ENCODE results near the gene TSHZ2.

The TSHZ2 gene

GRCh38 chr20:53444401-53445149 lies 472.4 kb downstream of the TSHZ2 start:
- TF ChIP-seq GATA2 (IDR thresholded peaks at IDR 0.05; ENCODE audit: low read depth, low read length) (no peak), GATA3 (IDR thresholded peaks at IDR 0.05; ENCODE audit: low read depth, low read length) (no peak)

DNA sequence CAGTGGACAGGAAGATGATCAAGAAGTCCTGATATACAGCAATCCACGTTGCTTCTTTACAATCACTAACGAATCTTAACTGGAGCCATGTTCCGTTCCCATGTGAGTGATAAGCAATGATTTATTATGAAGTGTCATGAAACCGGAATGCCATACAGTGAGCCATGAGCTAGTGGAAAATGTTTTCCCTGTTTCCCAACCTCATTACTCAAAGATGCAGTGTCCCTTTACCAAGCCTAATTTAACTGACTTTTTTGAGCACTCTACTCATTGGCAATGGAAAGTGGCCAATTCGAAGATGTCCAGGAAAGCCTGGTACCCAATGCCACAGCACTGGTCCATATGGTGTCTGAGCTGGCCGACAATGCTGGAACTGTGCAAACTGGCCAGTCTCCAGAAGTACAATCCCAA lies 473.2 kb downstream of the TSHZ2 start:
- no peak for TF ChIP-seq GATA3 (IDR thresholded peaks at IDR 0.05; ENCODE audit: low read depth, low read length)
- no peak for TF ChIP-seq GATA2 (IDR thresholded peaks at IDR 0.05; ENCODE audit: low read depth, low read length)

GRCh38 chr20:53445932-53446331 lies 473.8 kb downstream of the TSHZ2 start:
- TF ChIP-seq GATA2 (IDR thresholded peaks at IDR 0.05; ENCODE audit: low read depth, low read length) (no peak), GATA3 (IDR thresholded peaks at IDR 0.05; ENCODE audit: low read depth, low read length) (no peak)

DNA sequence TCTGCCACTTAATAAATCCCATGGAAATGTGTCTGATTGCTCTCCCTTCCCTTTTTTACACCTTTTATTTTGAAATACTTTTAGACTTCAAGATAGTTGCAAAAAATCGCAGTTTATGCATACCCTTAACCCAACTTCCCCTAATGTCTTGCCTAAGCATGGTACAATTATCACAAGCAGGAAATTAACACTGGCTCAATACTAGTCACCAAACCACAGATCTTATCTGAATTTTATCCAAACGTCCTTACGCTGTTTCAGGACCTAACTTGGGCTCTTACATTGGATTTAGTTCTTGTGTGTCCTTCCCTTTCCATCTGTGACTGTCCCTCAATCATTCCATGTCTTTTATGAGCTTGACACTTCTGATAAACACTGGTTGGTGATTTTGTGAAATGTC lies 475.2 kb downstream of the TSHZ2 start:
- TF ChIP-seq GATA3 (IDR thresholded peaks at IDR 0.05; ENCODE audit: low read depth, low read length) (no peak), GATA2 (IDR thresholded peaks at IDR 0.05; ENCODE audit: low read depth, low read length) (no peak)

GRCh38 chr20:53448426-53448825 lies 476.3 kb downstream of the TSHZ2 start:
- TF ChIP-seq GATA3 (IDR thresholded peaks at IDR 0.05; ENCODE audit: low read depth, low read length) (no peak), GATA2 (IDR thresholded peaks at IDR 0.05; ENCODE audit: low read depth, low read length) (no peak)

DNA sequence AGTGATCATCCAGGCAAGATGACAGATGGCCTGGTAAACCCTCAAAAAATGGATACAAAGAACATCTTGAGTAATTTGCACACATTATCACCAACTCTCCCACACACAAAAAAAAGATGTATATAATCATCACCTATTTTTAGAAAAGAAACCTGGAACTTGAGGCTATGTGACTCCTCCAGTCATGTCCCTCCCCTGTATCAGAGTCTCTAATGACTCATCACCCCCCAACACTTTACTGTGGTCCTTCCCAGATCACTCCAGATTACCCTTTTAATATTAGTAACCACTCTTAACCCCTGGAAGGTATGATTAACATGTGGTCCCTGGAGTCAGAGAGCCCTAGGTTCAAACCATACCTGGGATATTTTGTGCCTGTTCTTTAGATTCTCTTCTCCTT lies 476.7 kb downstream of the TSHZ2 start:
- TF ChIP-seq GATA3 (IDR thresholded peaks at IDR 0.05; ENCODE audit: low read depth, low read length) (no peak), GATA2 (IDR thresholded peaks at IDR 0.05; ENCODE audit: low read depth, low read length) (no peak)

DNA sequence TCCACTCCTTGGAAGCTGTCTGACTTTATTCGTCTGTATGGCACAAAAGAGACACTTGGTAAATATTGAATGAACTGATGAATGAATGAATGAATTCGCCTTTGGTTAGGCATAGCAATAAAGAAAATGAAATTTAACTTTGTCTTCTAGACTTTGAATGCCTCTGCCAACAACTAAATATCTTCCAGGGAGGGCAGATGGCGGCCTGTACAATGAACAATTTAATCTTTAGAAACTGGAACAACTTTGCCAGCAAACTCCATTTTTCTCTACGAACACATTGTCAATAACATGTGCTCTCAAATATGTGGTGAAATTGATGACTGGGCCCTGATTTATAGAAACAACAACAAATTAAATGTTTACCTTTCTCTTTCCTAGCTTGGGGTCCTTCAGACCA lies 480.9 kb downstream of the TSHZ2 start:
- TF ChIP-seq GATA2 (IDR thresholded peaks at IDR 0.05; ENCODE audit: low read depth, low read length): no peak
- TF ChIP-seq GATA3 (IDR thresholded peaks at IDR 0.05; ENCODE audit: low read depth, low read length): no peak

- TF ChIP-seq GATA3 (IDR thresholded peaks at IDR 0.05; ENCODE audit: low read depth, low read length): no peak
- no peak for TF ChIP-seq GATA2 (IDR thresholded peaks at IDR 0.05; ENCODE audit: low read depth, low read length)
Measured at GRCh38 chr20:53454675-53455276, 482.6 kb downstream of the TSHZ2 start.

DNA sequence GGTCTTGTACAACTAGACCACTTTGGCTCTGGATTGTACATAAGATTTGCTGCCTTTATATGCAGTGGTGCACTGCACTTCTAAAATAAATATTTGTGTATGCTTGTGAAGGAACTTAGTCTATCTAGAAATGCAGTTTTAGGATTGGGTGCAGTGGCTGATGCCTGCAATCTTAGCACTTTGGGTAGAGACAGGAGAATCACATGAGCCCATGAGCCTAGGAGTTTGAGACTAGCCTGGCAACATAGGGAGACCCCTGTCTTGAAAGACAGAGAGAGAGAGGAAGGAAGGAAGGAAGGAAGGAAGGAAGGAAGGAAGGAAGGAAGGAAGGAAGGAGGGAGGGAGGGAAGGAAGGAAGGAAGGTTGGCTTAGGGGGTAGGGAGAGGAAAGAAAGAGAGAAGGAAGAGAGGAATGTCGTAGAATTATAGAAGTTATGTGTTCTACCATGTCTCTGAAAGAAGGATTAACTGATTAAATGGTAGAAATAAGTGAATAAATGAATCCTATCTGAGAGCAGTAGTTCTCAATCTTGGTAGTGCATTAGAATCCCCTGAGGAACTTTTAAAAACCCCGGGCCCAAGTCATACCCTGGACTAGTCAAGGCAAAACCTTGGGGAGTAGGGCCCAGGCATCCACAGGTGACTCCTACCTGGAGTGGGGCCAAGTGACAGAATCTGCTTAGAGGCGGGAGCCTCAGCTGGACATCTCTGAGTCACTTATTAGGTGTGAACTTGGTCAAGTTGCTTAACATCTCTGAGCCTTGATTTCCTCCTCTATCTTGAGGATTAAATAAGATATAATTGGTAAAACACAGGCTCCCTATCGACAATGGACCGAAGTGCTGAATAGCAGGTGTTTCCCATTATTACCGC lies 491.2 kb downstream of the TSHZ2 start:
- TF ChIP-seq GATA2 (IDR thresholded peaks at IDR 0.05; ENCODE audit: low read depth, low read length) (no peak), GATA3 (IDR thresholded peaks at IDR 0.05; ENCODE audit: low read depth, low read length) (no peak)

DNA sequence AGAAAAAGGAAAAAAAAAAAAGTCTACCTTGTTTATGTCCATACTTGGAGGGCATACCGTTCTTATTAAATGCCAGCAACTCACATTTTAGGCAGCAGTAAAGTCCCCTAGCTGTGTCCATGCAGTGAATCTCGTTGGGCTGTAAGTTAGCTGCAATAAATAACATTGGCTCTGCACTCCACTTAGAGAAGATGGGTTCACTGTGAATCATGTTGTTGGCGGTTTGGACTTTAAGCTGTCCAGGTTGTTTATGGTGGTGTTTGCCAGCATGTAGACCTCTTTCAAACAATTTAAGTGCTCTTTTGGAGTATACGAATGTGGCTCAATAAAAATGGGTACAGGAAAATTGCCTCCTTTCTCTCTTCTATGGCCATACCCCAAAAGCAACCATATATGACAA lies 494.1 kb downstream of the TSHZ2 start:
- TF ChIP-seq GATA2 (IDR thresholded peaks at IDR 0.05; ENCODE audit: low read depth, low read length) (no peak), GATA3 (IDR thresholded peaks at IDR 0.05; ENCODE audit: low read depth, low read length) (no peak)

DNA sequence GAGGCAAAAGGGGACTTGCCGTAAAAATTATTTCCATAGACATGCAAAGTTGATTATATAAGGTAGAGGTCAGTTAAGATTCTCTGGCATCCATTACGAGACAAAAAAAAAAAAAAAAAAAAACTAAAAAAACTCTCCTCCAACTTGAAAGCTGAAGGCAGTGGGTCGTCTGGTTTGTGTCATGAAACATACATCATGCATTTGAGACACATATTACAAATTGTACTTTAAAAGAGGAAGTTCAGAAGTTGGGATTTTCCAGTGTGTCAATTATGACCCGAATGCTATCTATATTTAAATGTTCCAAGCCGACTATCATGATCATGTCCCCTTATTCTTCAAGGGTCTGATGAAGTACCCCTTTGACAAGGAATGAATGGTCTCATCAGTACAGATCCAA lies 496.4 kb downstream of the TSHZ2 start:
- TF ChIP-seq GATA2 (IDR thresholded peaks at IDR 0.05; ENCODE audit: low read depth, low read length) (no peak), GATA3 (IDR thresholded peaks at IDR 0.05; ENCODE audit: low read depth, low read length) (no peak)

GRCh38 chr20:53480913-53481312 lies 508.8 kb downstream of the TSHZ2 start:
- TF ChIP-seq GATA2 (IDR thresholded peaks at IDR 0.05; ENCODE audit: low read depth, low read length) (no peak), GATA3 (IDR thresholded peaks at IDR 0.05; ENCODE audit: low read depth, low read length) (no peak)

- TF ChIP-seq GATA2 (IDR thresholded peaks at IDR 0.05; ENCODE audit: low read depth, low read length): no peak
Measured at GRCh38 chr20:53487461-53488200, 515.5 kb downstream of the TSHZ2 start.

GRCh38 chr20:53488775-53489272 lies 516.7 kb downstream of the TSHZ2 start:
- TF ChIP-seq GATA3 (IDR thresholded peaks at IDR 0.05; ENCODE audit: low read depth, low read length) (no peak), GATA2 (IDR thresholded peaks at IDR 0.05; ENCODE audit: low read depth, low read length) (no peak)
